ENCODE data around the gene RHEBL1. TPM values are rescaled to one million over a fixed set of nuclear protein-coding genes. Genes with fewer than 3 reads are reported as not detected.
A peak's percentile ranks its signal among the peaks of the same experiment; 100 is the strongest.
"Not testable (repeated sequence)": the region's sequence is repeated elsewhere in the genome, so short reads cannot be mapped to it uniquely, and the experiment has no call there.

RHEBL1 gene
- total RNA-seq, 1 donor from 2014 or later, result 0.69 TPM

- DNase-seq, result no peak
These were observed 20.3 kb upstream of the RHEBL1 start for GRCh38 chr12:49089821-49090773.

GRCh38 chr12:49088932-49089330, 19.2 kb upstream of the RHEBL1 start:
- no peak for DNase-seq

- DNase-seq, result peak; percentile 46
These were observed 18.6 kb upstream of the RHEBL1 start for GRCh38 chr12:49088150-49088931.

- DNase-seq, result no peak
These were observed 16.3 kb upstream of the RHEBL1 start for GRCh38 chr12:49086116-49086515.

- no peak for DNase-seq
These were observed 14.7 kb upstream of the RHEBL1 start for GRCh38 chr12:49084438-49084837.

- no peak for DNase-seq
These were observed 10.0 kb upstream of the RHEBL1 start for GRCh38 chr12:49079793-49080192.

- DNase-seq, result no peak
These were observed 1.2 kb upstream of the RHEBL1 start for GRCh38 chr12:49070971-49071370.

GRCh38 chr12:49068879-49069506, 786 bp downstream of the RHEBL1 start:
- no peak for DNase-seq

GRCh38 chr12:49066120-49066519, 3.7 kb downstream of the RHEBL1 start:
- DNase-seq, result no peak

GRCh38 chr12:49064767-49065152, 5.0 kb downstream of the RHEBL1 start:
- DNase-seq, result no peak

GRCh38 chr12:49061916-49062315, 7.9 kb downstream of the RHEBL1 start:
- DNase-seq, result not testable (repeated sequence)

- no peak for DNase-seq
These were observed 8.6 kb downstream of the RHEBL1 start for GRCh38 chr12:49061157-49061650.

- DNase-seq, result peak; percentile 89
These were observed 9.3 kb downstream of the RHEBL1 start, which contains the start of gene KMT2D for GRCh38 chr12:49060237-49061156. TSS of gene KMT2D (minus strand) at chr12:49060794. CDS start at chr12:49055324, 5,470 bp downstream.

GRCh38 chr12:49059299-49060171, 10.2 kb downstream of the RHEBL1 start:
- no peak for DNase-seq

- DNase-seq, result no peak
These were observed 10.8 kb downstream of the RHEBL1 start for GRCh38 chr12:49059045-49059298.

GRCh38 chr12:49058366-49059044, 11.3 kb downstream of the RHEBL1 start:
- DNase-seq, result no peak

- no peak for DNase-seq
These were observed 11.9 kb downstream of the RHEBL1 start for GRCh38 chr12:49057888-49058287.

- peak; percentile 50 for DNase-seq
These were observed 13.6 kb downstream of the RHEBL1 start for GRCh38 chr12:49055978-49056754.

- no peak for DNase-seq
These were observed 14.7 kb downstream of the RHEBL1 start for GRCh38 chr12:49055092-49055491.

Data from skin of body (tissue), 2 donors.